Sigmoid colon (tissue), 7 donors: ENCODE measurements around the gene PRSS8. TPM values are rescaled to one million over a fixed set of nuclear protein-coding genes. Genes with fewer than 3 reads are reported as not detected.
A peak's percentile ranks its signal among the peaks of the same experiment; 100 is the strongest.

Source experiments
- DNase-seq: peaks from one replicate; pipeline ENCODE4 v3.0.0-alpha.2; 2019
- H3K27ac ChIP-seq, 4 donors: fragments of 200-600 bp; sonication (generic); one replicate each; pipeline ENCODE4 v1.5.1; 2016 to 2019; ENCODE audit warnings: mild to moderate bottlenecking in 1 of 4
- H3K27me3 ChIP-seq, 3 donors: fragments of 200-600 bp; sonication (generic); one replicate each; pipeline ENCODE4 v1.5.1; 2019; ENCODE audit warnings: mild to moderate bottlenecking in 1 of 3
- H3K36me3 ChIP-seq, 4 donors: fragments of 200-600 bp; sonication (generic); one replicate each; pipeline ENCODE4 v1.5.1; 2016 to 2019
- H3K4me1 ChIP-seq, 4 donors: fragments of 200-600 bp; sonication (generic); one replicate each; pipeline ENCODE4 v1.5.1; 2017 to 2019
- H3K4me3 ChIP-seq, 4 donors: fragments of 200-600 bp; sonication (generic); one replicate each; pipeline ENCODE4 v1.5.1; 2017 to 2019; ENCODE audit warnings: mild to moderate bottlenecking in 2 of 4, moderate library complexity in 1 of 4
- H3K9me3 ChIP-seq, 4 donors: fragments of 200-600 bp in 3 of 4; sonication (generic) in 3 of 4; one replicate each; pipeline versions ENCODE4 v1.5.1 to v1.6.1; 2013 to 2019
- EP300 ChIP-seq, 4 donors: sonication (generic); formaldehyde crosslinking; IDR thresholded peaks; one replicate each; pipeline ENCODE4 v1.6.1; 2017; ENCODE audit warnings: antibody characterized with exemption in 4 of 4
- POLR2A ChIP-seq, 2 donors: fragments of 450-650 bp; IDR thresholded peaks; one replicate each; pipeline ENCODE4 v1.6.1; 2016; ENCODE audit warnings: antibody characterized with exemption in 2 of 2, mild to moderate bottlenecking in 2 of 2, moderate library complexity in 2 of 2
- POLR2AphosphoS5 ChIP-seq, 4 donors: sonication (generic); formaldehyde crosslinking; IDR thresholded peaks; one replicate each; pipeline ENCODE4 v1.6.1; 2017; ENCODE audit warnings: antibody characterized with exemption in 4 of 4
- WGBS, 2 donors: extraction: QIAGEN DNeasy Blood & Tissue Kit; methylation state at CpG; one replicate each; pipeline ENCODE4 v1.1.7; 2013; 5-methylcytosine and 5-hydroxymethylcytosine counted together
- intact Hi-C: fragments of 100-400 bp; cut with DNase I; formaldehyde crosslinking; loops from one replicate; pipeline ENCODE4 v1.15.1; 2023
- polyA plus RNA-seq, 3 donors: library from polyadenylated mRNA; stranded (reverse); fragments of 200-250 nt; gene quantifications; one replicate each; pipeline ENCODE4 v1.2.3, GENCODE V29; 2013
- small RNA-seq, 3 donors: library from RNA; depleted of rRNA; stranded (forward); fragments of <200 nt; gene quantifications; one replicate each; pipeline ENCODE3, GENCODE V24; 2016
- total RNA-seq, 4 donors: library from RNA; depleted of rRNA; stranded (reverse); fragments of >200 nt; gene quantifications; one replicate each; pipeline ENCODE4 v1.1.0, GENCODE V29; 2016
- TF ChIP-seq, protein P1 (sequence below), 4 experiments: fragments of 450-650 bp in 3 of 4; fragments of 200-600 bp in 1 of 4; IDR thresholded peaks; one replicate each; pipeline ENCODE4 v1.5.1; 2016 to 2019; ENCODE audit warnings: antibody characterized with exemption in 4 of 4, mild to moderate bottlenecking in 3 of 4, moderate library complexity in 2 of 4
- donor health status: healthy with polysubstance abuse.
- donor health status: Bipolar disorder and iron deficiency.
- donor health status: healthy.

PRSS8 gene
- total and polyA plus RNA-seq, 7 donors = 0.16 to 342 (median 28.9) TPM; not detected in 1

DNA sequence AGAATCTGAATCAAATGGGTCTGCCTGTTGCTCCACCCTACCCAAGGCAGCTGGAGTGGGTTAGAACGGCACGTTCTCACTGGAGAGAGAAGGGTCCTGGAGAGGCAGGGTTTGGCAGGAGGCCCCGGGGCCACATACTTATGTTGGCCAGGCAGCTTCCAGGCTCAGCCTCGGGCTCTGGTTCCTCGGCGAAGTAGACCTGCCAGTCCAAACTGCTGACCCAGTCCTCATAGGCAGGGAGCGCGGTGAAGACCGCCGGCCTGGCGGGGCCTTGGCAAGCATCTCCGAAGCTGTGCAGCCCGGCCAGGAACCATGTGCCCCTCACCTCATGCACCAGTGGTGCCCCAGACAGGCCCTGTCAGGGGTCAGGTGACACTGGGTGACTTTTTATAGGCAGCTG lies 51.5 kb downstream of the PRSS8 start:
- H3K4me1 ChIP-seq = no peaks in the 10 kb centered on the region
- peaks cover 25 to 88% (median 32%) of the 10 kb centered on the region in 4 donors for H3K36me3 ChIP-seq
- no peaks in the 10 kb centered on the region for H3K27me3 ChIP-seq
- H3K27ac ChIP-seq = no peak overlapping the region
- H3K9me3 ChIP-seq = no peaks in the 10 kb centered on the region
- TF ChIP-seq POLR2AphosphoS5 (IDR thresholded peaks at IDR 0.05) (no peak), EP300 (IDR thresholded peaks at IDR 0.05) (no peak), POLR2A (IDR thresholded peaks at IDR 0.05) (no peak)
- TF ChIP-seq, protein P1, sequence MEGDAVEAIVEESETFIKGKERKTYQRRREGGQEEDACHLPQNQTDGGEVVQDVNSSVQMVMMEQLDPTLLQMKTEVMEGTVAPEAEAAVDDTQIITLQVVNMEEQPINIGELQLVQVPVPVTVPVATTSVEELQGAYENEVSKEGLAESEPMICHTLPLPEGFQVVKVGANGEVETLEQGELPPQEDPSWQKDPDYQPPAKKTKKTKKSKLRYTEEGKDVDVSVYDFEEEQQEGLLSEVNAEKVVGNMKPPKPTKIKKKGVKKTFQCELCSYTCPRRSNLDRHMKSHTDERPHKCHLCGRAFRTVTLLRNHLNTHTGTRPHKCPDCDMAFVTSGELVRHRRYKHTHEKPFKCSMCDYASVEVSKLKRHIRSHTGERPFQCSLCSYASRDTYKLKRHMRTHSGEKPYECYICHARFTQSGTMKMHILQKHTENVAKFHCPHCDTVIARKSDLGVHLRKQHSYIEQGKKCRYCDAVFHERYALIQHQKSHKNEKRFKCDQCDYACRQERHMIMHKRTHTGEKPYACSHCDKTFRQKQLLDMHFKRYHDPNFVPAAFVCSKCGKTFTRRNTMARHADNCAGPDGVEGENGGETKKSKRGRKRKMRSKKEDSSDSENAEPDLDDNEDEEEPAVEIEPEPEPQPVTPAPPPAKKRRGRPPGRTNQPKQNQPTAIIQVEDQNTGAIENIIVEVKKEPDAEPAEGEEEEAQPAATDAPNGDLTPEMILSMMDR (IDR thresholded peaks at IDR 0.05) = no peak
- no peak overlapping the region for H3K4me3 ChIP-seq
- 91% methylated on average over 13 of the region's 13 CpGs for WGBS, 2 donors
- intact Hi-C loops = no loop called here
- DNase-seq = peak; percentile 55

DNA sequence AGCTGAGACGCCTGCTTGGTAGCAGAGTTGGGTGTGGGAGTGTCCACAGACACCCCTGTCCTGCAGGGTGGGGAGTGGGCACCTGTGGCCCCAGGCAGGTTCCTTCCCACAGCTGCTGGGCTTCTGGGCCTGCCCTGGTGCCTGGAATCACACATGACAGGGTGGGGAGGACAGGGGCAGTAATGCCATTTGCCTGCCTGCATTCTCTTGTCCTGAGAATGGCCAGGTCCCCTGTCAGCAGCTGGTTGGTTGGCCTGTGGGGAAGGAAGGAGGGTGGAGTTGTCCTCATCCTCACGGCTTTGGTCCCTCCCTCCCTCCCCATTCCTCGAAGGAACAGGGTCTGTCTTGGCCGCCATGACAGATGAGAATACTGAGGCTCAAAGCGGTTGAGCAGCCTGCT lies 52.0 kb downstream of the PRSS8 start:
- TF ChIP-seq, protein P1 (IDR thresholded peaks at IDR 0.05) = no peak
- Histone ChIP-seq H3K4me1 (no peaks in the 10 kb centered on the region), H3K36me3 (peaks cover 29 to 92% (median 34%) of the 10 kb centered on the region in 4 donors), H3K9me3 (no peaks in the 10 kb centered on the region), H3K27ac (no peak overlapping the region), H3K27me3 (no peaks in the 10 kb centered on the region), H3K4me3 (no peak overlapping the region)
- DNase-seq = no peak
- intact Hi-C loops = no loop called here
- WGBS, 2 donors = 71 to 74% methylated on average over 5 of the region's 5 CpGs

DNA sequence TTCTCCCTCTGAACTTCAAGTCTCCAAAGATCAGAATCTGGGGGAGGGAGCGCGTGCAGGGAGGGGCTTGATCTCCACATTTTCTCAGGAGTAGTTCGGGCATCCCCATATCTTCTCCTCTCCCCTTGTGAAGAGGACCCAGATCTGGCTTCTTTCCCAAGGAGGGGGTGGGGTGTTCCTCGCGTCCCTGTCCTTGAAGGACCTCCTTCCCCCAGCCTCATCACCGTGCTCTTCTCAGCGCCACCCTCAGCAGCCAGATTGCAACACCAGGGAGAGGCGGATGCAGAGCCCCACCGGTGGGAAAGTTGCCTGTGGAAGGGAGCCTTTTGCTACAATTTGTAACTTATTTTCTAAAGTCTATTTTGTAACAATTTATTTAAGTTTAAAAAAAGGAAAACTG lies 52.4 kb downstream of the PRSS8 start:
- TF ChIP-seq EP300 (IDR thresholded peaks at IDR 0.05) (no peak), POLR2AphosphoS5 (IDR thresholded peaks at IDR 0.05) (no peak), POLR2A (IDR thresholded peaks at IDR 0.05) (no peak)
- TF ChIP-seq, protein P1 (IDR thresholded peaks at IDR 0.05) = no peak
- Histone ChIP-seq H3K9me3 (no peaks in the 10 kb centered on the region), H3K27ac (no peak overlapping the region), H3K4me1 (no peaks in the 10 kb centered on the region), H3K36me3 (peaks cover 34 to 93% (median 39%) of the 10 kb centered on the region in 4 donors), H3K27me3 (no peaks in the 10 kb centered on the region), H3K4me3 (no peak overlapping the region)
- 84 to 86% methylated on average over 9 of the region's 9 CpGs for whole genome bisulfite sequencing, 2 donors
- peak; percentile 62 for DNase-seq
- intact Hi-C loops = no loop called here

DNA sequence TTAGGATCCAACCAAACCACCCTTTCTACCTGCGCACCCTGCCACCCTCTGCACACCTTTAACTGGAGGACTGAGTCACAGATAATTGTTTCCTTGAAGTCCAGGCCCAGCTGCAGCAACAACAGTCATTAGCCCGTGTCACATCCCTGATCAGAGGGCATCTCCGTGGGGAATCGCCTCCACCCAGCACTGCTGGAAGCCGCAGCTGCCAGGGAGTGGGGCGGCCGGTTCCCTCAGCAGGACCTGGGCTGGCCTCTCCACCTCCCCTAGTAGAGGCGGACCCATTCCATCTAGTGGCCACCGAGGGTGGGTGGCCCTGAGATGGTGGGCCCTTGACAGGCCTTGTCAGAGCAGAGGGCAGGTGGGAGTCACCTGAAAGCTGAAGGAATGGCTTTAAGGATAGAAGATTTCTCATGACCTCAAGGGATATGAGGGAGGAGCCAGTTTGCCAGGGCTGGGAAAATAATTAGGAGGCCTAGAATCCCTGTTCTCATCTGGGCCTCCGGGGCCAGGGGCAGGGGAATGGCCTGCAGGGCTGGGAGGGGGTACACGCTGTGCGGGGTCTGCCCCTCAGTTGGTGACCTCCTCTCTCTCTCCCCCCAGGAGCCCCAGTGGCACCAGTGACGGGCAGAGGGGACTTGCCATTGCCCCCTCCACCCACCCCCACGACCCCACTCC lies 53.0 kb downstream of the PRSS8 start:
- 76 to 86% methylated on average over 14 of the region's 14 CpGs for WGBS, 2 donors
- no peaks in the 10 kb centered on the region for H3K4me1 ChIP-seq
- no peak overlapping the region for H3K27ac ChIP-seq
- intact Hi-C loops = no loop called here
- no peak overlapping the region for H3K4me3 ChIP-seq
- H3K27me3 ChIP-seq = no peaks in the 10 kb centered on the region
- TF ChIP-seq, protein P1 (IDR thresholded peaks at IDR 0.05) = no peak
- no peak for TF ChIP-seq POLR2A (IDR thresholded peaks at IDR 0.05)
- TF ChIP-seq EP300 (IDR thresholded peaks at IDR 0.05) = no peak
- no peak for TF ChIP-seq POLR2AphosphoS5 (IDR thresholded peaks at IDR 0.05)
- no peaks in the 10 kb centered on the region for H3K9me3 ChIP-seq
- peak; percentile 55 for DNase-seq
- H3K36me3 ChIP-seq = peaks cover 39 to 93% (median 43%) of the 10 kb centered on the region in 4 donors

Small RNA genes within 50 kb of the gene (small RNA-seq; reads per million reads assigned to genes)
- gene AC009088.4 (0 reads per million in 3 donors), gene NDUFA3P6 (0 reads per million in 3 donors)

Other genes starting within 250 kb of the PRSS8 start
- 10 to 100 TPM; 45.7 to 63.1 (median 55.2) TPM for gene BCL7C, start 241.7 kb downstream of the PRSS8 start, total RNA-seq
- gene BCL7C, start 241.7 kb downstream of the PRSS8 start, polyA plus RNA-seq = 10 to 100 TPM; 27.9 to 42.0 (median 30.7) TPM
- 1 to 10 TPM; 2.3 to 6.9 (median 4.9) TPM for gene CTF1, start 239.1 kb downstream of the PRSS8 start, total RNA-seq
- gene CTF1, start 239.1 kb downstream of the PRSS8 start, polyA plus RNA-seq = 1 to 10 TPM in 2 of 3 donors, under 1 TPM in 1; 0.46 to 3.6 (median 1.5) TPM
- gene FBXL19, start 212.2 kb downstream of the PRSS8 start, total RNA-seq = 10 to 100 TPM in 3 of 4 donors, 1 to 10 TPM in 1; 7.9 to 18.3 (median 13.0) TPM
- gene FBXL19, start 212.2 kb downstream of the PRSS8 start, polyA plus RNA-seq = 10 to 100 TPM in 1 of 3 donors, 1 to 10 TPM in 2; 3.0 to 32.7 (median 8.3) TPM
- 10 to 100 TPM; 33.3 to 43.3 (median 40.5) TPM for gene ORAI3, start 186.7 kb downstream of the PRSS8 start, total RNA-seq
- gene ORAI3, start 186.7 kb downstream of the PRSS8 start, polyA plus RNA-seq = 10 to 100 TPM in 2 of 3 donors, 1 to 10 TPM in 1; 8.6 to 16.1 (median 15.6) TPM
- gene SETD1A, start 178.0 kb downstream of the PRSS8 start, total RNA-seq = 10 to 100 TPM in 1 of 4 donors, 1 to 10 TPM in 3; 5.0 to 16.0 (median 7.1) TPM
- 10 to 100 TPM in 1 of 3 donors, 1 to 10 TPM in 2; 2.4 to 13.1 (median 3.2) TPM for gene SETD1A, start 178.0 kb downstream of the PRSS8 start, polyA plus RNA-seq
- 10 to 100 TPM; 14.6 to 16.1 (median 15.5) TPM for gene HSD3B7, start 150.5 kb downstream of the PRSS8 start, total RNA-seq
- gene HSD3B7, start 150.5 kb downstream of the PRSS8 start, polyA plus RNA-seq = 10 to 100 TPM in 2 of 3 donors, 1 to 10 TPM in 1; 9.0 to 36.1 (median 13.6) TPM
- 1 to 10 TPM in 2 of 4 donors, under 1 TPM in 2; 0.71 to 4.4 (median 2.3) TPM for gene STX1B, start 125.1 kb downstream of the PRSS8 start, total RNA-seq
- 1 to 10 TPM in 1 of 3 donors, under 1 TPM in 1, not detected in 1; 0.60 to 1.2 TPM for gene STX1B, start 125.1 kb downstream of the PRSS8 start, polyA plus RNA-seq
- gene STX4, start 102.2 kb downstream of the PRSS8 start, total RNA-seq = 10 to 100 TPM; 23.9 to 56.5 (median 37.4) TPM
- 10 to 100 TPM; 47.2 to 76.3 (median 55.3) TPM for gene STX4, start 102.2 kb downstream of the PRSS8 start, polyA plus RNA-seq
- gene ZNF668, start 61.5 kb downstream of the PRSS8 start, total RNA-seq = 10 to 100 TPM in 1 of 4 donors, 1 to 10 TPM in 3; 5.2 to 12.5 (median 7.7) TPM
- 10 to 100 TPM in 1 of 3 donors, 1 to 10 TPM in 2; 4.8 to 11.7 (median 4.9) TPM for gene ZNF668, start 61.5 kb downstream of the PRSS8 start, polyA plus RNA-seq
- 10 to 100 TPM in 1 of 4 donors, 1 to 10 TPM in 3; 8.3 to 12.2 (median 8.8) TPM for gene ZNF646, start 61.3 kb downstream of the PRSS8 start, total RNA-seq
- 10 to 100 TPM in 1 of 3 donors, 1 to 10 TPM in 2; 1.8 to 15.0 (median 4.9) TPM for gene ZNF646, start 61.3 kb downstream of the PRSS8 start, polyA plus RNA-seq
- 1 to 10 TPM; 1.1 to 9.1 (median 2.6) TPM for gene PRSS53, start 46.8 kb downstream of the PRSS8 start, total RNA-seq
- 1 to 10 TPM in 1 of 3 donors, not detected in 2; 2.0 TPM for gene PRSS53, start 46.8 kb downstream of the PRSS8 start, polyA plus RNA-seq
- gene VKORC1, start 40.9 kb downstream of the PRSS8 start, total RNA-seq = 100 to 1,000 TPM; 107 to 165 (median 116) TPM
- gene VKORC1, start 40.9 kb downstream of the PRSS8 start, polyA plus RNA-seq = 10 to 100 TPM; 30.5 to 66.5 (median 45.6) TPM
- 10 to 100 TPM; 29.5 to 42.7 (median 33.7) TPM for gene BCKDK, start 27.3 kb downstream of the PRSS8 start, total RNA-seq
- 10 to 100 TPM; 21.6 to 33.2 (median 32.1) TPM for gene BCKDK, start 27.3 kb downstream of the PRSS8 start, polyA plus RNA-seq
- 10 to 100 TPM; 57.1 to 65.7 (median 62.5) TPM for gene KAT8, start 18.1 kb downstream of the PRSS8 start, total RNA-seq
- 10 to 100 TPM; 31.2 to 54.0 (median 38.8) TPM for gene KAT8, start 18.1 kb downstream of the PRSS8 start, polyA plus RNA-seq
- gene PRSS36, start 14.3 kb upstream of the PRSS8 start, total RNA-seq = 1 to 10 TPM in 3 of 4 donors, under 1 TPM in 1; 0.83 to 7.3 (median 3.7) TPM
- 10 to 100 TPM in 1 of 3 donors, 1 to 10 TPM in 2; 4.7 to 10.2 (median 7.6) TPM for gene PRSS36, start 14.3 kb upstream of the PRSS8 start, polyA plus RNA-seq
- gene FUS, start 44.4 kb upstream of the PRSS8 start, total RNA-seq = 10 to 100 TPM; 44.1 to 63.9 (median 60.4) TPM
- gene FUS, start 44.4 kb upstream of the PRSS8 start, polyA plus RNA-seq = 100 to 1,000 TPM in 1 of 3 donors, 10 to 100 TPM in 2; 79.9 to 262 (median 98.3) TPM
- gene PYCARD, start 67.0 kb upstream of the PRSS8 start, total RNA-seq = 10 to 100 TPM; 21.0 to 24.6 (median 23.5) TPM
- gene PYCARD, start 67.0 kb upstream of the PRSS8 start, polyA plus RNA-seq = 100 to 1,000 TPM in 2 of 3 donors, 10 to 100 TPM in 1; 93.1 to 120 (median 107) TPM
- under 1 TPM in 3 of 4 donors, not detected in 1; under 0.01 to 0.27 (median under 0.01) TPM for gene TRIM72, start 78.4 kb upstream of the PRSS8 start, total RNA-seq
- under 1 TPM; under 0.01 to 0.07 (median under 0.01) TPM for gene TRIM72, start 78.4 kb upstream of the PRSS8 start, polyA plus RNA-seq
- gene PYDC1, start 81.4 kb upstream of the PRSS8 start, total RNA-seq = not detected
- gene PYDC1, start 81.4 kb upstream of the PRSS8 start, polyA plus RNA-seq = under 1 TPM in 1 of 3 donors, not detected in 2; 0.16 TPM
- 10 to 100 TPM in 3 of 4 donors, 1 to 10 TPM in 1; 6.4 to 15.1 (median 12.0) TPM for gene ITGAM, start 124.2 kb upstream of the PRSS8 start, total RNA-seq
- gene ITGAM, start 124.2 kb upstream of the PRSS8 start, polyA plus RNA-seq = 1 to 10 TPM; 1.2 to 6.1 (median 1.8) TPM
- 1 to 10 TPM in 2 of 4 donors, under 1 TPM in 2; 0.66 to 3.8 (median 1.8) TPM for gene ITGAX, start 219.4 kb upstream of the PRSS8 start, total RNA-seq
- gene ITGAX, start 219.4 kb upstream of the PRSS8 start, polyA plus RNA-seq = 1 to 10 TPM in 2 of 3 donors, under 1 TPM in 1; 0.60 to 7.6 (median 1.8) TPM